D721Med (cell line): ENCODE measurements around the gene BZW2.

Experiments used
- DNase-seq: peaks from one replicate; pipeline ENCODE4 v3.0.0; 2011; ENCODE audit warnings: low spot score; ENCODE audit not compliant: insufficient read length
- FAIRE-seq: peaks from 2 replicates; lab custom pipeline; 2011; peaks lifted over from hg19 to GRCh38; lab: Jason Lieb, UNC
- CTCF ChIP-seq: IDR thresholded peaks from 2 replicates; pipeline ENCODE4 v1.5.1; 2012; ENCODE audit warnings: mild to moderate bottlenecking, control low read depth; ENCODE audit not compliant: insufficient read depth; ENCODE audit errors: missing control alignments

Gene BZW2

GRCh38 chr7:16755397-16755796, 109.4 kb downstream of the BZW2 start:
- FAIRE-seq (no peak), DNase-seq (no peak)
- no peak for TF ChIP-seq CTCF
